NCI-H226 (cell line): ENCODE measurements around the gene KRT33B.

Experiments
- DNase-seq: peaks from one replicate; pipeline ENCODE4 v3.0.0-alpha.2; 2015

KRT33B gene

GRCh38 chr17:41345992-41346391 is 23.6 kb downstream of the KRT33B start:
- DNase-seq, result no peak

- DNase-seq, result no peak
Observed at GRCh38 chr17:41343029-41343428, 26.6 kb downstream of the KRT33B start.

- DNase-seq, result no peak
Observed at GRCh38 chr17:41340934-41341861, 28.4 kb downstream of the KRT33B start.

- no peak for DNase-seq
Observed at GRCh38 chr17:41340494-41340893, 29.1 kb downstream of the KRT33B start.

- DNase-seq, result no peak
Observed at GRCh38 chr17:41339571-41340172, 29.9 kb downstream of the KRT33B start.

GRCh38 chr17:41338961-41339485 is 30.6 kb downstream of the KRT33B start:
- DNase-seq, result no peak

- DNase-seq, result no peak
Observed at GRCh38 chr17:41335747-41336146, 33.9 kb downstream of the KRT33B start.

- no peak for DNase-seq
Observed at GRCh38 chr17:41334385-41335305, 35.0 kb downstream of the KRT33B start.

- DNase-seq, result no peak
Observed at GRCh38 chr17:41333836-41334235, 35.8 kb downstream of the KRT33B start.

- DNase-seq, result no peak
Observed at GRCh38 chr17:41333098-41333497, 36.5 kb downstream of the KRT33B start.

GRCh38 chr17:41332239-41332638 is 37.4 kb downstream of the KRT33B start:
- no peak for DNase-seq

- DNase-seq, result no peak
Observed at GRCh38 chr17:41331606-41332005, 38.0 kb downstream of the KRT33B start.

- DNase-seq, result no peak
Observed at GRCh38 chr17:41329279-41329948, 40.2 kb downstream of the KRT33B start.

GRCh38 chr17:41328207-41328606 is 41.4 kb downstream of the KRT33B start:
- DNase-seq, result no peak

- no peak for DNase-seq
Observed at GRCh38 chr17:41327411-41328120, 42.0 kb downstream of the KRT33B start.

- DNase-seq, result no peak
Observed at GRCh38 chr17:41326173-41327145, 43.2 kb downstream of the KRT33B start.

- no peak for DNase-seq
Observed at GRCh38 chr17:41325611-41326010, 44.0 kb downstream of the KRT33B start.

GRCh38 chr17:41325126-41325525 is 44.5 kb downstream of the KRT33B start:
- no peak for DNase-seq

- no peak for DNase-seq
Observed at GRCh38 chr17:41324180-41325075, 45.2 kb downstream of the KRT33B start.
